GM13976 (cell line): ENCODE results near the gene MBD3L1.

Source experiments
- DNase-seq: peaks from one replicate; pipeline ENCODE4 v3.0.0; 2012; ENCODE audit warnings: low spot score
- CTCF ChIP-seq: IDR thresholded peaks from 2 replicates; pipeline ENCODE4 v1.5.1; 2012; ENCODE audit warnings: borderline replicate concordance, mild to moderate bottlenecking; ENCODE audit not compliant: insufficient read depth; ENCODE audit errors: extremely low read depth, missing control alignments, control extremely low read depth
- in situ Hi-C: fragments of 300-500 bp; cut with MboI; formaldehyde crosslinking; loops from one replicate; pipeline ENCODE4 v1.12.0; 2022; ENCODE audit warnings: low sequenced_read_pairs, mixed read lengths, inconsistent platforms; ENCODE audit not compliant: unreplicated experiment

MBD3L1 gene

GRCh38 chr19:8820234-8820633, 11.9 kb upstream of the MBD3L1 start:
- in situ Hi-C loops, result no loop called here
- no peak for DNase-seq
- TF ChIP-seq CTCF, result no peak

DNA sequence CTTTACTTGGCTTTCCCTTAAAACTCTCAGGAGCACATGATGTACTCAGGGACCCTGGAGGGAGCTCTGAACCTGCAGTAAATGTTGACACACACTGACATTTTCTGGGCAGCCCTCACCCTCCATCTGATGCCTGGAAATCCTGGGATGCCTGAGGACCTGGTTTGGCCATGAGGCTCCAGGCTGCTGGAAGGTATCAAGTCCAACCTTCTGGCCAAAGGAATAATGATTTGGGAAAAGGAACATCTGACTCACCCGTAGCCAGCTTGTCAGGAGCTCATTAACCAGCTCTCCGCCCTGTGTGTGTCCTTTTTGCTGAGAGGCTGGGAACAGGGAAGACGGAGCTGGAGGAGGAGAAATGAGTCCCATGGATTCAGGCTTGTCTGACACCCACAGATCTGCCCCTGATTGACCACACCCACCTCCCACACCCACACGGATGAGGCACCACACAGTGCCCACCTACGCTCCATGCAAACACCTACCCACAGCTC, 10.4 kb upstream of the MBD3L1 start:
- in situ Hi-C loops, result no loop called here
- no peak for TF ChIP-seq CTCF
- no peak for DNase-seq

GRCh38 chr19:8826371-8826770, 5.8 kb upstream of the MBD3L1 start:
- no peak for TF ChIP-seq CTCF
- no peak for DNase-seq
- in situ Hi-C loops, result no loop called here

- no peak for TF ChIP-seq CTCF
- no peak for DNase-seq
- in situ Hi-C loops, result no loop called here
Measured at GRCh38 chr19:8827277-8827676, 4.9 kb upstream of the MBD3L1 start.

DNA sequence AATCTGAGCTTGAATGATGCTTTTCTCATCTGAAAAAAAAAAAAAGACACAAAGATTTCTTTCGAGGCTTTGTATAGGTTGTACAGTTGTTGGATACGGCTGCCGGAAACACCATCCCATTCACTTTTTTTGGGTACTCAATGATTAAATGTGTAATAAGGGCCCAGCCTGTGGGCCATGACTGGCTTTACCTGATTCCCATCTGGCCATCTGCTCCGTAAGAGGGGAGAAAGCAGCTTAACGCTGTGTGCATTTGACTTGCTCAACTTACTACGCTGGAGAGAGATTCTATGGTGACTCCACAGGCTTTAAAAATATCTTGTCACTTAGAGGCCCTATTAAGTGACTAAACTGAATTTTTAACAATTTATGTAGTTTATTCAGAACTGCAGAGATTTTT, 804 bp upstream of the MBD3L1 start:
- TF ChIP-seq CTCF, result no peak
- DNase-seq, result no peak
- in situ Hi-C loops, result no loop called here

GRCh38 chr19:8831832-8832131, 395 bp upstream of the MBD3L1 start:
- DNase-seq, result no peak
- no peak for TF ChIP-seq CTCF
- in situ Hi-C loops, result no loop called here

DNA sequence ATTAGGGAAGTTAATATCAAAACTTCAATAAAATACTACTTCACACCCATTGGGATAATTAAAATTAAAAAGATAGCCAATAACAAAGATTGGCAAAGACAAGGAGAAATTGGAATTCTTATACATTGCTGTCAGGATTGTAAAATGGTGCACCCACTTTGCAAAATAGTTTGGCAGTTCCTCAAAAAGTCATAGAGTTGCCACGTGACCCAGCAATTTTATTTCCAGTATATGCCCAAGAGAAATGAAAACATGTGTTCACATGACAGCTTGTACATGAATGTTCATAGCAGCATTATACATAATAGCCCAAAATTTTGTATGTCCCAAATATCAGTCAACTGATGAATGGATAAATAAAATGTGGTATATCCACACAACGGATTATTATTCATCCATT, 3.3 kb downstream of the MBD3L1 start:
- DNase-seq, result no peak
- no peak for TF ChIP-seq CTCF
- in situ Hi-C loops, result no loop called here
